Measurements from ENCODE around the gene G6PD. TPM values are rescaled to one million over a fixed set of nuclear protein-coding genes. Genes with fewer than 3 reads are reported as not detected.

G6PD gene
- total and polyA plus RNA-seq, 2 of the 8 experiments (the other 6 are each of a cell fraction or from before 2014, with no cell fraction given), result 47.3 to 55.1 TPM

DNA sequence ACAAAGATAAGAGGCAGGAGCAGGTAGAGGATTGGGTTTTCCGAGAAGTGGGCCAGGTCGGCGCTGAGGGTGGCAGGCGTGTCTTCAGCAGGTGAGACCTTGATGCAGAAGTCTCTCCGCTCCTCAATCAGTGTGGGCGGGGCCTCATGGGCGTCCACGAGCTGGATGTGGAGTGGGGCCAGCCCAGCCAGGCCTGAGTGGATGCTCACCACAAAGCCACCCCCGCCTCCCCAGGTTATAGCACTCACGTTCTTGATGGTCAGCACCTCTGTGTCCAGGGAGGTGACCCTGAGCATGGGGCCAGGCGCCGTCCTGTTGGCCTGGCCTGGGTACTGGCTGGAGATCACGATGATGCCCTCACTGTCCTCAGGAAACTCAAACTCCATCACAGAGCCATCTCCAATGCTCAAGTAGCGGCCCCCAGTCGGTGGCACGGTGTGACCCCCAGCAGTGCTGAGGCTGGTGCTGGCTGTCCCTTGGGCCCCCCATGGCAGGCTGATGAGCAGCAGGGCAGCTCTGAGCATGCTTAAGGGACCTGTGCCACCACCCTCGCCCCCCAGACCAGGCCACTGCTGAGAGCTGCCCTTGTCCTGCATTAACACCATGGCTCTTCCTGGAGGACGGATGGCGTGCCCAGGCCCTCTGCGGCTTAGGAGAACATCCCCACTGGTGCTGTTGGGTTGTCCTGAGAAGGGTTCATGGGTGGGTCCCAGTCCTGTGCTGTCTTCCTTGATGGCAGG is 58.1 kb downstream of the G6PD start:
- no peak overlapping the region for H3K56ac ChIP-seq (replicated peaks; ENCODE audit: insufficient read length, low read depth, low read length)
- no peaks in the 10 kb centered on the region for H3K79me1 ChIP-seq (ENCODE audit: low read depth, low read length)
- H3K9me3 ChIP-seq (ENCODE audit: insufficient read depth in 2 of 2, low read depth in 1 of 2, low read length in 1 of 2), result no peaks in the 10 kb centered on the region
- H2BK15ac ChIP-seq (ENCODE audit: low read length), result no peak overlapping the region
- no peaks in the 10 kb centered on the region; a peak in 1 of 7 replicates for H3K27me3 ChIP-seq (replicated peaks in 1 of 4; ENCODE audit: control insufficient read depth in 3 of 4, extremely low read depth in 1 of 4, insufficient read depth in 3 of 4, low read length in 3 of 4)
- H4K5ac ChIP-seq (ENCODE audit: insufficient read length, low read depth, low read length), result no peak overlapping the region
- no peak overlapping the region; a peak in 1 of 4 replicates for H3K4me2 ChIP-seq (ENCODE audit: insufficient read depth in 1 of 2, low read depth in 2 of 2, low read length in 2 of 2)
- H3K27ac ChIP-seq (ENCODE audit: low read depth, low read length), result no peak overlapping the region
- no peak overlapping the region for H2BK5ac ChIP-seq (ENCODE audit: low read depth, low read length)
- no peak overlapping the region for H3K18ac ChIP-seq (ENCODE audit: extremely low read depth, low read length)
- no peak overlapping the region for H3K4ac ChIP-seq (replicated peaks; ENCODE audit: insufficient read length, low read depth, low read length)
- no peak overlapping the region for H3K4me3 ChIP-seq (ENCODE audit: extremely low read depth in 1 of 4, insufficient read depth in 2 of 4, low read depth in 3 of 4, low read length in 4 of 4)
- peaks cover 0 to 12% (median 3%) of the 10 kb centered on the region in 4 experiments; a peak in 4 of 7 replicates for H3K4me1 ChIP-seq (replicated peaks in 1 of 4; ENCODE audit: control insufficient read depth in 3 of 4, insufficient read depth in 4 of 4, low read length in 3 of 4)
- no peak overlapping the region for H3K9ac ChIP-seq (replicated peaks in 1 of 4; ENCODE audit: extremely low read depth in 1 of 4, low read depth in 3 of 4, low read length in 3 of 4)
- ChIA-PET POLR2A (ENCODE audit: partially characterized antibody) (interaction anchor here (0.7 to 1.9 kb wide), 6 partner anchors 9 to 117 kb away, joined by 3 to 4 read pairs (median 3); partner anchors contain the start of gene FAM3A), CTCF (ENCODE audit: partially characterized antibody) (interaction anchor here (0.8 to 2.0 kb wide), 3 partner anchors 13 to 59 kb away, joined by 3 to 6 read pairs (median 3); partner anchors contain the start of gene ATP6AP1)
- WGBS, 2 experiments (ENCODE audit: extremely low coverage in 1 of 2, insufficient coverage in 1 of 2, insufficient read length in 1 of 2, insufficient replicate concordance in 2 of 2, low coverage in 1 of 2, low lambda C conversion rate in 2 of 2, missing lambda C conversion rate in 1 of 2), result 93% methylated on average over 16 of the region's 20 CpGs; no CpG with 5 or more reads in 1 of the 2 experiments
- no peaks in the 10 kb centered on the region for H3K79me2 ChIP-seq (ENCODE audit: control insufficient read depth in 1 of 2, insufficient read depth in 2 of 2, low read length in 2 of 2)
- DNase-seq (ENCODE audit: low read depth in 1 of 2, low spot score in 2 of 2), result no peak
- H2AK5ac ChIP-seq (ENCODE audit: low read depth, low read length), result no peak overlapping the region
- no peak for FAIRE-seq
- H2BK12ac ChIP-seq (ENCODE audit: low read depth, low read length), result no peak overlapping the region
- H3K23ac ChIP-seq (ENCODE audit: insufficient read length), result no peak overlapping the region
- H4K8ac ChIP-seq (ENCODE audit: extremely low read depth, insufficient read depth, low read length), result no peak overlapping the region
- H2BK20ac ChIP-seq (ENCODE audit: low read length), result no peak overlapping the region
- no peaks in the 10 kb centered on the region; the same call in 1 of the 2 replicates for H3K23me2 ChIP-seq (ENCODE audit: low read depth, low read length)
- no peak for TF ChIP-seq RBBP5 (IDR thresholded peaks at IDR 0.05; ENCODE audit: borderline replicate concordance, low read depth, low read length)
- no peak for TF ChIP-seq ATF2 (IDR thresholded peaks at IDR 0.05; ENCODE audit: low read length)
- no peak for TF ChIP-seq POLR2A (IDR thresholded peaks at IDR 0.05; ENCODE audit: control extremely low read depth in 1 of 2, low read depth in 2 of 2, low read length in 2 of 2)
- no peak overlapping the region for H2BK120ac ChIP-seq (replicated peaks; ENCODE audit: low read depth, low read length)
- no peak overlapping the region for H3K14ac ChIP-seq (ENCODE audit: insufficient read length)
- H4K20me1 ChIP-seq (replicated peaks in 1 of 2; ENCODE audit: control insufficient read depth in 1 of 2, insufficient read depth in 2 of 2, low read length in 2 of 2), result peaks cover 1 to 2% of the 10 kb centered on the region in 2 experiments
- peaks cover 0 to 13% (median 0%) of the 10 kb centered on the region in 4 experiments; a peak in 2 of 8 replicates for H3K36me3 ChIP-seq (ENCODE audit: control insufficient read depth in 2 of 4, insufficient read depth in 4 of 4, low read length in 3 of 4)
- H4K91ac ChIP-seq (replicated peaks; ENCODE audit: insufficient read length, low read length), result no peak overlapping the region
- H2AFZ ChIP-seq (ENCODE audit: low read length), result no peak overlapping the region

Measured in H1 (cell line).